PC-3 (cell line): ENCODE results near the gene CASKIN1. TPM values are rescaled to one million over a fixed set of nuclear protein-coding genes. Genes with fewer than 3 reads are reported as not detected.
A peak's percentile ranks its signal among the peaks of the same experiment; 100 is the strongest.
"Not testable (repeated sequence)": the region's sequence is repeated elsewhere in the genome, so short reads cannot be mapped to it uniquely, and the experiment has no call there.

ENCODE experiments used
- ATAC-seq: fragments of 200-7000 bp; cut with Tn5 transposase; 2 replicates; pipeline ENCODE4 v1.9.1; 2020; ENCODE audit warnings: mild to moderate bottlenecking, moderate library complexity
- BruUV-seq: library from RNA; stranded (reverse); fragments of 400-500 nt; replicated peaks from 2 replicates; lab custom pipeline; 2021; lab: Mats Ljungman, UMichigan
- CTCF ChIA-PET: fragments of 300-600 bp; sonication (Branson Sonifier 250); formaldehyde crosslinking; loops from one replicate; lab custom pipeline; 2022; ENCODE audit warnings: antibody characterized with exemption; lab: Charles Lee
- POLR2A ChIA-PET: fragments of 300-600 bp; sonication (Branson Sonifier 250); formaldehyde crosslinking; loops from one replicate; lab custom pipeline; 2022; ENCODE audit warnings: antibody characterized with exemption; ENCODE audit not compliant: unreplicated experiment; lab: Charles Lee
- DNase-seq: peaks from one replicate; pipeline ENCODE4 v3.0.0-alpha.2; 2015
- H2AFZ ChIP-seq: fragments of 300-600 bp; sonication (generic); 2 replicates; pipeline ENCODE4 v1.6.0; 2016; ENCODE audit warnings: antibody characterized with exemption, low read length
- H3F3A ChIP-seq: fragments of 300-600 bp; sonication (generic); one replicate; pipeline ENCODE4 v1.6.0; 2017; ENCODE audit warnings: antibody characterized with exemption, low read length, control low read depth, mild to moderate bottlenecking; ENCODE audit not compliant: unreplicated experiment
- H3K27ac ChIP-seq: fragments of 300-600 bp; sonication (generic); 2 replicates; pipeline ENCODE4 v1.5.1; 2016; ENCODE audit warnings: mild to moderate bottlenecking, low read length
- H3K27me3 ChIP-seq: fragments of 300-600 bp; sonication (generic); 2 replicates; pipeline ENCODE4 v1.6.1; 2016; ENCODE audit warnings: low read length, mixed read lengths
- H3K36me3 ChIP-seq: fragments of 300-600 bp; sonication (generic); 2 replicates; pipeline ENCODE4 v1.6.1; 2016; ENCODE audit warnings: low read depth, mixed run types, low read length, mixed read lengths
- H3K4me1 ChIP-seq: fragments of 300-600 bp; sonication (generic); 2 replicates; pipeline ENCODE4 v1.5.1; 2016; ENCODE audit warnings: low read length; ENCODE audit not compliant: insufficient read depth
- H3K4me2 ChIP-seq: fragments of 300-600 bp; sonication (generic); 2 replicates; pipeline ENCODE4 v1.6.0; 2016; ENCODE audit warnings: low read length
- H3K4me3 ChIP-seq: fragments of 300-600 bp; sonication (generic); 2 replicates; pipeline ENCODE4 v1.5.1; 2016; ENCODE audit warnings: mild to moderate bottlenecking, low read length, mixed read lengths
- H3K79me2 ChIP-seq: fragments of 300-600 bp; sonication (generic); 2 replicates; pipeline ENCODE4 v1.6.1; 2017; ENCODE audit warnings: low read length, mixed read lengths
- H3K9ac ChIP-seq: fragments of 300-600 bp; sonication (generic); 2 replicates; pipeline ENCODE4 v1.6.0; 2016; ENCODE audit warnings: mild to moderate bottlenecking, low read length
- H3K9me2 ChIP-seq: fragments of 300-600 bp; sonication (generic); replicated peaks from 2 replicates; pipeline ENCODE4 v1.6.1; 2016; ENCODE audit warnings: mixed run types, low read length, mixed read lengths
- H3K9me3 ChIP-seq: fragments of 300-600 bp; sonication (generic); 2 replicates; pipeline ENCODE4 v1.6.1; 2016; ENCODE audit warnings: low read length, mixed read lengths
- H4K20me1 ChIP-seq: fragments of 300-600 bp; sonication (generic); 2 replicates; pipeline ENCODE4 v1.6.1; 2016; ENCODE audit warnings: low read length, mixed read lengths
- CTCF ChIP-seq: fragments of 300-600 bp; sonication (generic); conservative IDR thresholded peaks from 2 replicates; pipeline ENCODE4 v1.5.1; 2017; ENCODE audit warnings: antibody characterized with exemption, low read depth, mild to moderate bottlenecking, low read length
- EZH2 ChIP-seq: fragments of 300-600 bp; sonication (generic); IDR thresholded peaks from one replicate; pipeline ENCODE4 v1.6.1; 2017; ENCODE audit warnings: antibody characterized with exemption, mild to moderate bottlenecking, low read length; ENCODE audit not compliant: unreplicated experiment
- EZH2phosphoT487 ChIP-seq: fragments of 300-600 bp; sonication (generic); IDR thresholded peaks from 2 replicates; pipeline ENCODE4 v1.6.1; 2018; ENCODE audit warnings: mild to moderate bottlenecking, antibody characterized with exemption, low read length, borderline replicate concordance
- intact Hi-C: fragments of 100-400 bp; cut with micrococcal nuclease; formaldehyde crosslinking; loops from 2 replicates; pipeline ENCODE4 v1.9.0; 2023
- total RNA-seq: library from RNA; depleted of rRNA; stranded (reverse); fragments of >200 nt; gene quantifications from 2 replicates; pipeline ENCODE4 v1.2.3, GENCODE V29; 2014

The CASKIN1 gene
- total RNA-seq, 1 experiment from 2014 or later, result 1.6 TPM

GRCh38 chr16:2242598-2242997 lies 46.2 kb upstream of the CASKIN1 start:
- intact Hi-C loops, result no loop called here
- Histone ChIP-seq H3K4me1 (peaks cover 7% of the 10 kb centered on the region; the same call in 1 of the 2 replicates), H3K27me3 (no peaks in the 10 kb centered on the region), H3K9ac (no peak overlapping the region), H4K20me1 (no peaks in the 10 kb centered on the region), H3K27ac (no peak overlapping the region), H3K4me3 (no peak overlapping the region), H3K9me3 (no peaks in the 10 kb centered on the region), H2AFZ (no peak overlapping the region), H3K36me3 (peaks cover 7% of the 10 kb centered on the region; the same call in 1 of the 2 replicates), H3K79me2 (no peaks in the 10 kb centered on the region), H3K9me2 (no peaks in the 10 kb centered on the region), H3K4me2 (no peak overlapping the region), H3F3A (no peaks in the 10 kb centered on the region)
- ATAC-seq, result no peak
- no peak for DNase-seq
- ChIA-PET POLR2A (no interaction called here), CTCF (no interaction called here)
- no TSS peak for BruUV-seq
- TF ChIP-seq CTCF (no peak), EZH2 (no peak), EZH2phosphoT487 (no peak)

GRCh38 chr16:2240331-2240730 lies 43.9 kb upstream of the CASKIN1 start:
- ATAC-seq, H3F3A ChIP-seq, H3K27me3 ChIP-seq, intact Hi-C loops, H3K4me2 ChIP-seq, POLR2A ChIA-PET, CTCF ChIA-PET, H2AFZ ChIP-seq, H3K27ac ChIP-seq, H3K79me2 ChIP-seq, H3K9me3 ChIP-seq, H3K9me2 ChIP-seq, H4K20me1 ChIP-seq, H3K9ac ChIP-seq, H3K4me3 ChIP-seq, BruUV-seq, H3K36me3 ChIP-seq, H3K4me1 ChIP-seq, DNase-seq: not testable (repeated sequence)

- CTCF ChIA-PET, result interaction anchor here (0.9 kb wide), 1 partner anchor 44 kb away, joined by 3 read pairs; no protein-coding TSS in a partner anchor
- POLR2A ChIA-PET, result no interaction called here
- BruUV-seq, result no TSS peak
- Histone ChIP-seq H2AFZ (no peak overlapping the region), H3K9me2 (no peaks in the 10 kb centered on the region), H3K27me3 (no peaks in the 10 kb centered on the region), H4K20me1 (no peaks in the 10 kb centered on the region), H3K27ac (no peak overlapping the region), H3K36me3 (no peaks in the 10 kb centered on the region), H3K4me3 (no peak overlapping the region), H3K4me2 (no peak overlapping the region), H3K9me3 (no peaks in the 10 kb centered on the region), H3F3A (no peaks in the 10 kb centered on the region), H3K9ac (no peak overlapping the region), H3K4me1 (no peaks in the 10 kb centered on the region), H3K79me2 (no peaks in the 10 kb centered on the region)
- no peak for TF ChIP-seq CTCF
- TF ChIP-seq EZH2, result no peak
- no peak for TF ChIP-seq EZH2phosphoT487
- ATAC-seq (peak; percentile 27; the same call in 1 of the 2 replicates), DNase-seq (no peak)
- intact Hi-C loops, result no loop called here
Observed at GRCh38 chr16:2238838-2239675, 42.7 kb upstream of the CASKIN1 start.
